Left cardiac atrium (tissue), 4 donors: ENCODE data around the gene PIBF1. TPM values are rescaled to one million over a fixed set of nuclear protein-coding genes. Genes with fewer than 3 reads are reported as not detected.
"Not testable (repeated sequence)": the region's sequence is repeated elsewhere in the genome, so short reads cannot be mapped to it uniquely, and the experiment has no call there.

Experiments used
- ATAC-seq, 2 donors: fragments of 200-7000 bp; cut with Tn5 transposase; one replicate each; pipeline ENCODE4 v1.9.1; 2020; ENCODE audit warnings: mild to moderate bottlenecking in 2 of 2, moderate library complexity in 2 of 2
- DNase-seq: peaks from one replicate; pipeline ENCODE4 v3.0.0-alpha.2; 2020
- intact Hi-C, 2 donors: fragments of 100-400 bp; cut with DNase I; formaldehyde crosslinking; loops; one replicate each; pipeline versions ENCODE4 v1.14.1 to v1.15.1; 2022 to 2023
- total RNA-seq, 2 donors: library from RNA; stranded (reverse); fragmentation: NEBNext Ultra II Directional; extraction: Animal tissue kit (Norgen Biotek cat#: 25700); gene quantifications; one replicate each; pipeline ENCODE4 v1.2.1, GENCODE V29; 2021
- donor health status: DM: no; HTN: yes; CAD: no.
- donor health status: DM: no; HTN: yes; CAD: no; lungs with severe emphysema.
- donor health status: DM: yes; HTN: yes; CAD: no.
- donor health status: Dilated cardiomyopathy.

Gene PIBF1
- total RNA-seq, 2 donors from 2014 or later = 12.2 to 13.5 TPM

DNA sequence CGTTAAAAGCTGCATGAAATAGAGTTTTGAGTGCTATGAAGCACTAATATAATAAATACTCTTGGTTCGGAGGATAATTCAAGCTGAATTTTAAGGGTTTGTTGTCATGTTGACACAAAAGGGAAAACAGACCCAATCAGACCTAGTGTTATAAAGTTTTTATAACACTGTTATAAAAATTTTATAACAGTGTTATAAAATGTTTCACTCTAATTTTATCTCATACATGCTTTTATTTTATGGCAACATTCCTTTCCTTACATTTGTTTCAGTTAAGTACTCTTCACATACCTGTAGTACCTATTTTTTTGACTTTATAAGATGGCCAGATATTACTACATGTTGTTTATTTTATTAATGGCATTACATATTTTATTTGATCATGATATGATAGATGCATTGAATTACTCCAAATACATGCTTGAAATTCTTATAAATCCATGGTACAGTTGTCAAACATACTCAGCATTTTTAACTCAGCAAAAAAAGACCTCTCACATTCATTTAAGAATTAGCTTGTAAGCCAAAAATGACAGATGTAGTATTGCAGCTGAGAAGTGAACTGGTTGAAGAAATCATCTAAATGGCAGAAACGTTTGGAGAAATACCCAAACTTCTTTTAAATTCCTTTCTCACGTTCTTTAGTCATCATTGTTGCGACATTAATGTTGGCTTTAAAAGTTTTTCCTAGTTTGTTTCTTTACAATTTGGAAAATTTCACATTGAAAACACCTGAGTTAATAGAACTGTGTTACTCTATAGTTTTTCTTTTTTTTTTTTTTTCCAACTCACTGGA lies 104.5 kb downstream of the PIBF1 start:
- ATAC-seq (no peak), DNase-seq (no peak)
- intact Hi-C loops = no loop called here

DNA sequence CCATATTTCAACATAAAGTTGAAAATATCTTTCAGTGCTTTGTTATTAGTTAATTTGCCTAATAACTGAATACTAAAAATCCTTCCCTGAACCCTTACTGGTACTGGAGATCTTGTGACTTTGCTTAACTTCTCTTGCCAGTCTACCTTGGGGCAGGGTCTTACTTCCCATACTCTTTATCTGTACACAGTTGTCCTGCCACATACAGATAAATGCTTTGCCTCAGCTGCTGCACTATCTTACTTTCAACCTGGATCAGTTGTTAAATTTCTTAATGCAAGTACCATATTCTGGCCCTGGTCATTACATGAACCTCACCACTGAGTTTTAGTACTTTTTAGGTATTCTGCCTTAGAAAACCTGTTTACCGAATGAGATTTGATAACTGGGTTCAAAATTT lies 107.6 kb downstream of the PIBF1 start:
- intact Hi-C loops = no loop called here
- DNase-seq = no peak
- no peak for ATAC-seq

DNA sequence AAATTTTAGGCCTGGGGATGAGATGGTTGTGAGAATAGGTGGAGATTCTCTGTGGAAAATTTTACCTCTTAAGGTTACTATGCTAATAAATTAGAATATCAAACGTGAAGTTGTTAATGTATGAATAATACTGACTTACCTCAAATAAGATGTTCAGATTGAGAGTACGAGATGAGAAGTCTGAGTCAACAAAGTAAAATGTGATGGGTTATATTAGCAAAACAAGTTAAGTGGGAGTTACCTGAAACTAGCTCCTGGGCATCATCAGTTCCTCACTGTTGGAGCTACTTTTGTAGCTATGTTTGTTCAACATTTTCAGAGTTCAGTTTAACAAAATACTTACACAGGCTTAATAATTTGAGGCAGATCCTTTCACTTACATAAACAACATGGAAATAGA lies 108.6 kb downstream of the PIBF1 start:
- ATAC-seq (peak in 1 of 2 donors; percentile 43), DNase-seq (no peak)
- intact Hi-C loops = no loop called here

DNA sequence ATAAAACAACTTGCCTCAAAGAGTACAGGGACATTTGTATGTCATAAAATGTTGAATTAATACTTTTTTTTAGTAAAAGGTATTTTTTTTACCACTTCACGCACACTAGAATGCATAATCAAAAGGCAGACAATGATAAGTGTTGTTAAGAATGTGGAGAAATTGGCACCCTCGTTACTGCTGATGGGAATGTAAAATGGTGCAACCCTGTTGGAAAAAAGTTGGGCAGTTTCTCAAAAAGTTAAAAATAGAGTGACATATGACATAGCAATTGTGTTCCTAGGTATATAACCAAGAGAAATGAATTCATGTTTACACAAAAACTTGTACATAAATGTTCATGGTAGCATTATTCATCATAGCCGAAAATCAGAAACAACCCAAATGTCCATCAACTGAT lies 109.5 kb downstream of the PIBF1 start:
- ATAC-seq = peak in 1 of 2 donors; percentile 24
- intact Hi-C loops = no loop called here
- no peak for DNase-seq

GRCh38 chr13:72896869-72897268 lies 114.9 kb downstream of the PIBF1 start:
- ATAC-seq (no peak), DNase-seq (no peak)
- intact Hi-C loops = no loop called here

DNA sequence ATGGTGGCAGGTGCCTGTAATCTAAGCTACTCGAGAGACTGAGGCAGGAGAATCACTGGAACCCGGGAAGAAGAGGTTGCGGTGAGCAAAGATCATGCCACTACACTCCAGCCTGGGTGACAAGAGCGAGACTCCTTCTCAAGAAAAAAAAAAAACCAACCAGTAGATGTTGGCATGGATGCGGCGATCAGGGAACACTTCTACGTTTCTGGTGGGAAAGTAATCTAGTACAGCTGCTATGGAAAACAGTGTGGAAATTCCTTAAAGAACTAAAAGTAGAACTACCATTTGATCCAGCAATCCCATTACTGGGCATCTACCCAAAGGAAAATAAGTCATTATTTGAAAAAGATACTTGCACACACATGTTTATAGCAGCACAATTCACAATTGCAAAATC lies 119.6 kb downstream of the PIBF1 start:
- intact Hi-C loops, ATAC-seq, DNase-seq: not testable (repeated sequence)

DNA sequence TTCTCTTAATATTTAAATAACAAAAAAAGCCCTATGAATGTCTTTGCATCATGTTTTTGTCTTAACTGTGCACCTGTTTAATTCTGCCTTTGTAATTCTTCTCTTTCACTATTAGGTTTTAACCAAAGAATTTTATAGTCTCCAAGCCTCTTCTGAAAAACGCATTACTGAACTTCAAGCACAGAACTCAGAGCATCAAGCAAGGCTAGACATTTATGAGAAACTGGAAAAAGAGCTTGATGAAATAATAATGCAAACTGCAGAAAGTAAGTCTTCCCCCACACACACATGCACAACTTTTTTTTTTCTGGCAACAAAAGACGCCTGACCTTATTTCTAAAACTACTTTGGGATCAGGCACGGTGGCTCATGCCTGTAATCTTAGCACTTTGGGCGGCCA lies 126.5 kb downstream of the PIBF1 start:
- intact Hi-C loops = no loop called here

GRCh38 chr13:72911981-72912380 lies 130.0 kb downstream of the PIBF1 start:
- ATAC-seq = no peak
- DNase-seq = no peak
- intact Hi-C loops = no loop called here

More for the DNA sequence above, 126.5 kb downstream of the PIBF1 start:
- DNase-seq = no peak
- no peak for ATAC-seq

- peak; percentile 27 for DNase-seq
- intact Hi-C loops = no loop called here
- peak; percentile 89 to 93 for ATAC-seq
Observed at GRCh38 chr13:72920097-72920496, 138.2 kb downstream of the PIBF1 start.

- ATAC-seq = no peak
- no peak for DNase-seq
- intact Hi-C loops = no loop called here
Observed at GRCh38 chr13:72931311-72931710, 149.4 kb downstream of the PIBF1 start.

- ATAC-seq (no peak), DNase-seq (no peak)
- intact Hi-C loops = no loop called here
Observed at GRCh38 chr13:72932250-72932649, 150.3 kb downstream of the PIBF1 start.

DNA sequence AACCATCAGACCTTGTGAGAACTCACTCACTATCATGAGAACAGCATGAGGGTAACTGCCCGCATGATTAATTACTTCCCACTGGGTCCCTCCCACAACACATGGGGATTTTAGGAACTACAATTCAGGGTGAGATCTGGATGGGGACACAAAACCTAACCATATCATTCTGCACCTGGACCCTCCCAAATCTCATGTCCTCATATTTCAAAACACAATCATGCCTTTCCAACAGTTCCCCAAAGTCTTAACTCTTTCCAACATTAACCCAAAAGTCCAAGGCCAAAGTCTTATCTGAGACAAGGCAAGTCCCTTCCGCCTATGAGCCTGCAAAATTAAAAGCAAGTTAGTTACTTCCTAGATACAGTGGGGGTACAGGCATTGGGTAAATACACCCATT lies 164.3 kb downstream of the PIBF1 start:
- ATAC-seq, intact Hi-C loops, DNase-seq: not testable (repeated sequence)

DNA sequence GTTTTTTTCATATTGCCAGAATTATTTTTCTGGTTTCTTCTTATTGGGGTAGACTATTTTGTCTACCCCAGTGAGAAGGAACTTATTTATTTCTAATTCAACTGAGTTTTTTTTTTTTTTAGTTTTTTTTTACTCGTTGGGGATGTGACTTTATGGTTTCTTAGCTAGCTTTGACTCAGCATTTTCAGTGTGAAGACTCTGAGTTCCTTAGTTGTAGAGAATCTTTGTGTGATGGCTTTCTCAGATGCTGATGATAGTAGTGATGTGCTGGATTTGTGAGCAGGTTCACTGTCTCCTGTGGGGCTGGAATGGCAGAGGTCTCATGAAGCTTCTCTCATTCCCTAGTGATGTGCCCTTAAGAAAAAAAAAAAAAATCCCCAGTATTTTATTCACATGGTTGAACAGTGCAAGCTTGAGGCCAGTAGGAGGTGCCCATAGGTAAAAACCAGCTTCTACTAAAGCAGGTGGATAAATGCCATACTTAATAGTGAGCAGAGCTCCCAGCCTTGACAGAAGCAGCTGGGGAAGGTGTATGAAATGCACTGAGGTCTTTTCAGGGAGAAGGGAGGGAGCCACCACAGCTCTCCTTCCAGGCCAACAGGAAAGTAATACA lies 170.7 kb downstream of the PIBF1 start:
- no peak for ATAC-seq
- intact Hi-C loops = no loop called here

DNA sequence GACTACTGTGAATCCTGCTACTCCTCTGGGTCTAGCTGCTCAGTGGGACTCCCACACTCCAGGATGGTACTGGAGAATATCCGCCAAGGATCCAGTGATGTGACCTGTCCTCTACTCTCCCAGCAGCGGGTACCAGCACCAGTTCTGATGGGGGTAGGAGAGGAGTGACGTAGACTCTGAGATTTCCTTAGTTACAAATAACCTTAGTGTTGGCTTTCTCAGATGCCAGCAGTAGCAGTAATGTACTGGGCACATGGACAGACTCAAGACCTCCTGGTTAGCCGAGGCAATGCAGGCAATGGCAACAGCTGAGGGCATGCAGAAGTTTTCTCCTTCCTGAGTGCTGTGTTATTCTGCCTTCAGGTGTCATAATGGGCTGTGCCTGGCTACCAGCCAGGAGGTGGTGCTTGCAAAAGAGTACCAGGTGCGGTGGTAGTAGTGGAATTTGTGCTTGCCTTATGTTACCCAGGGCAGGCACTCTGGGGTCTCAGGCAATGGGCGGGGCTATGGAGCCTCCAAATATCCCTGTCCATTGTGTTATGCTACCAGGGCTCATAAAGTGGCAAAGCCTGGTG lies 171.5 kb downstream of the PIBF1 start:
- intact Hi-C loops = no loop called here
- ATAC-seq = no peak
- DNase-seq = no peak

More for the DNA sequence above, 170.7 kb downstream of the PIBF1 start:
- DNase-seq = no peak

- ATAC-seq (no peak), DNase-seq (no peak)
- intact Hi-C loops = no loop called here
Observed at GRCh38 chr13:72959643-72960042, 177.7 kb downstream of the PIBF1 start.

DNA sequence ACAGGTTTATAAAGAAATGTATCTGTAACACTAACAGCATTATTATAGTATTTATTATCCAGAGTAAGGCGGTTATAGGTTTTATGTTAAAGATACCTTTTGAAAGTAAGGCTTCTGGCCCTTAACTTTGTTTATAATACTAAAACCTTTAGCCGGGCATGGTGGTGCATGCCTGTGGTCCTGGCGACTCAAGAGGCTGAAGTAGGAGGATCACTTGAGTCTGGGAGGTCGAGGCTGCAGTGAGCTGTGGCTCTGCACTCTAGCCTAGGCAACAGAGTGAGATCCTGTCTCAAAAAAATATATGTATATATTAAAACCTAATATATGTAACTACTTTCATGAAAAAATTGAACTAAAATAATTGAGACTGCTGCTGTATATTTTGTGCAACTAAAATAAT lies 178.2 kb downstream of the PIBF1 start:
- DNase-seq = no peak
- intact Hi-C loops = no loop called here
- no peak for ATAC-seq

- intact Hi-C loops = no loop called here
- no peak for ATAC-seq
- DNase-seq = no peak
Observed at GRCh38 chr13:72960541-72960940, 178.6 kb downstream of the PIBF1 start.

- intact Hi-C loops = no loop called here
- ATAC-seq (no peak), DNase-seq (no peak)
Observed at GRCh38 chr13:72963762-72964161, 181.8 kb downstream of the PIBF1 start.

DNA sequence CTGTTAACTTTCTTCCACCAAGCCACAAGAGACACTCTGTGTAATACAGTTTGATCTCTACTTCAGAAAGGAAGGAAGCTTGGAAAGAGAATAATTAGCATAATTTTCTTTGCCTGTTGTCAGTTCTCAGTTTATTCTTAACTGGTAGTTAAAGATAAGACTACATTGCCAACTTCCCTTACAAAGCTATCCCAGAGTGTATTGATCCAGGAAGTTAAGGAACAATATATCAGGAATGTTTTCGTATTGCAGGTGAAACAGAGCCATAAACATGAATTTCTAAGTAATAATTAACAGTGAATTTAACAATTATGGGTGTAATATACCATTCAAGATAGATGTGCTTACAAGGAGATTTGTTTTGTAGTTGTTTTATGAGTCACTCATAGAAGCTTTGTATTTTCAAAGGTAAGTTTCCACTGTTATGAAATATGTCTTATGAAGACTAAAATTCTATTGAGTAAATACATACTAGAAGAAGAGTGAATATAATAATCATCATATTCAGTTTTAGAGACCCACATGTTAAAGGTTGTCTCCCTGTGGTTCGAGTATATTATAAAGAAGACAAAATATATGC lies 188.5 kb downstream of the PIBF1 start:
- DNase-seq (no peak), ATAC-seq (no peak)
- intact Hi-C loops = no loop called here

GRCh38 chr13:72970956-72971355 lies 189.0 kb downstream of the PIBF1 start:
- intact Hi-C loops = no loop called here
- DNase-seq (no peak), ATAC-seq (no peak)
